ENCODE data around the gene RAB3GAP1.

GRCh38 chr2:135094508-135094907 is 42.4 kb downstream of the RAB3GAP1 start:
- no peak for TF ChIP-seq TARDBP (IDR thresholded peaks at IDR 0.05)
- TF ChIP-seq HDGF (IDR thresholded peaks at IDR 0.05; ENCODE audit: borderline replicate concordance) = no peak
- TF ChIP-seq FOXM1 (IDR thresholded peaks at IDR 0.05; ENCODE audit: borderline replicate concordance) = no peak
- TF ChIP-seq SP1 (IDR thresholded peaks at IDR 0.05) = no peak
